IPS-NIHi7 (cell line): ENCODE results near the gene GAS7.
"Not testable (repeated sequence)": the region's sequence is repeated elsewhere in the genome, so short reads cannot be mapped to it uniquely, and the experiment has no call there.

ENCODE experiments used
- DNase-seq: peaks from one replicate; pipeline ENCODE4 v3.0.0; 2012; ENCODE audit warnings: mixed read lengths; ENCODE audit errors: extremely low spot score

Gene GAS7

DNA sequence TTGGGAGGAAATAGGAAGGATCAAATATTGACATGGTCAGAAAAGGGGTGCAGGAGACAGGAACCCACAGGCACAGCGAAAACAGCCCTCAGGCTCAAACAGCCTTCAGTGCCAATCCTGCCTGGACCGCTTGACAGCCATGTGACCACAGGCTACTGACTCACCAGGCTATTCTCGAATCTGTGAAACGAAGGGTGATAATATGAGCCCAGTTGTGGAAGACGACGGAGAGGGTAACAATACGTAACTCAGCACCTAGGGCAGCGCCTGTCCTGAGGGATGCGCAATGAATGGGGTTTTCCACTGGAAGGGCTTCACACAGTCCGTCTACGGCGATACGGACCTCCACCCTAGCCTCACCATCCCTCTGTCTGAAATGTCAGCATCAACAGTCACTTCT lies 176.0 kb downstream of the GAS7 start:
- DNase-seq: no peak

DNA sequence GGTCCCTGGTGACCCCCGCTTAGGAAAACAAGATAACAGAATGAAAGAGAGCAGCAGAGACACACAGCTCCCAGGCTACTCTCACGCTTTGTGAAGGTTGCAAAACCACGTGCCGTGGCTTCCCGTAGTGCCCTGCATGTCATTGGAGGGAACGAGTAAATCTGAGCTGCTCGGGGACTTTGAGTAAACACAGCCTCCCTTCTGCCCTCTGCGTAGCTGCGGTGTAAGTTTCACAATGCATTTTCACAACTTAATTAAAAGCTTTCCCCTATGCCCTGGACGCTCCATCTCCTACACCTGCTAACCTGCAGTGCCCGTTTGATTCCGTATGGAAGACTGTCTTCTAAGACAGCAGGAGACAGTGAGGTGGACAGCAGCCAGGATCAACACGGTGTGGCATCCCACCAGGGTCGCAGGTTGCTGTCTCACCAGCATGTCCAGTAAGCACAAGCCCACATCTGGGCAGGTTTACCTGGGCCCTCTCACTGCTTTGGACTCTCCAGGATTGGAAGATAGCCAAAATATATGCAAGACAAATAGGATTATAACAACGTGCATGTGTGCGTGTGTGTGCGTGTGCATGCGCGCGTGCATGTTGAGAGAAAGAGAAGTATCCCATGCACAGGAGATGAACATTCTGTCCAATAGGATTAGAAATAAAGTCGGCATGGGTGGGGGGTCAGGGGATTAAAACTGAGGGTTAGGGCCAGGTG lies 177.0 kb downstream of the GAS7 start:
- no peak for DNase-seq

DNA sequence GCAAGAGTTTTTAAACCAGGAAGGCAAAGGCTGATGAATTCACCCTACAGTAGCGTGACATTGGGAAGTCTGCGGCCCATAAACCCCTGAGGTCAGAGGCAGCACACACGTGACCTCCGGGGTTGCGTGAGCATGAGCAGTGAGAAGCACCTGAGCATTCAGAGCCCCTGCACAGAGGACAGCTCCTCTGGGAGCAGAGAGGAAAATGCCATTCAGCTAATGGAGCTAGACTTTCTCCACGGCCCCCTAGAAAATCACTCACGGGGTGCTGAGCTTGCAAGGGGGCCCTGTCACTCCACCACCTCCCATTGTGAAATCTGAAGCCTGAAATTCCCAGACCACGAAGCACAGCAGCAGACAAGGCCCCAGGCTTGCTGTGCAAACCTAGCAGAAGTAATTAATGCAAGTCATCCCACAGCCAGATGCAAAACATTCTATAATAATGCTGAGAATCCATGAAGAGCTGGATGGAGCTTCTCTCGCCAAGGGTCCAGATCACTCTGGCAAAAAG lies 178.4 kb downstream of the GAS7 start:
- no peak for DNase-seq

DNA sequence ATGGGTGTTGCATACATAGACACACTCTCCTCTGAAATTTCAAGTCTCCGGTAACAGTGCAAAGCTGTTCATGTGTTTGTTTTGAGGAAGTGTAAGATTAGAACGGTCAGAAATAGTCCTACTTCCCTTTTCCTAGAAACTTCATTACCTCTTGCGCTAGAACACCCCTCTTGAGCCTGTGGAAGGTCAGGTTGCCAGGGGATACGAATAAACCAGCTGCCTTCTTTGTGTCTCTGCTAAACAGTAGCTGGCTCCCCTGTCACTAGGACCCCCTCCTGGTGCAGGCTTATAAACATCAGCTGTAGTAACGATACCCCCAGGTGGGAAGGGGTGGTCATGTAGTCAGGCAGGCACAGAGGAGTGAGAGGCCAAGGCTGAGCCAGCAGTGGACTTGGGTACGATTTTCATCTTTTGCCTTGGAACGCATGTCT lies 179.9 kb downstream of the GAS7 start:
- DNase-seq: no peak

DNA sequence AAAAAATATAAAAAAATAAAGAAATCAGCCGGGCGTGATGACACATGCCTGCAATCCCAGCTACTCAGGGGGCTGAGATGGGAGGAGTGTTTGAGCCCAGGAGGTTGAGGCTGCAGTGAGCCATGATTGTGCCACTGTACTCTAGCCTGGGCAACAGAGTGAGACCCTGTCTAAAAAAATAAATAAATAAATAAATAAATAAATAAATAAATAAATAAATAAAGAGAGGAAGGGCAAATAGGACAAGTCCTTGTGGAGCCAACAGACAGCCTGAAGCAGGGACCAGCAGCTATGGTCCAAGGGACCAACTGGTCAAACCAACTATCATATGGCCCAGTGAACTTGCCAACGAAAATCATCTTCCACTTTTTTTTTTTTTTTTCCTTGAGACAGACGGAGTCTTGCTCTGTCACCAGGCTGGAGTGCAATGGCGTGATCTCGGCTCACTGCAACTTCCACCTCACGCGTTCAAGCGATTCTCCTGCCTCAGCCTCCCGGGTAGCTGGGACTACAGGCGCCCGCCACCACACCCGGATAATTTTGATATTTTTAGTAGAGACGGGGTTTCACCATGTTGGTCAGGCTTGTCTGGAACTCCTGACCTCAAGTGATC lies 181.3 kb downstream of the GAS7 start:
- DNase-seq: not testable (repeated sequence)

DNA sequence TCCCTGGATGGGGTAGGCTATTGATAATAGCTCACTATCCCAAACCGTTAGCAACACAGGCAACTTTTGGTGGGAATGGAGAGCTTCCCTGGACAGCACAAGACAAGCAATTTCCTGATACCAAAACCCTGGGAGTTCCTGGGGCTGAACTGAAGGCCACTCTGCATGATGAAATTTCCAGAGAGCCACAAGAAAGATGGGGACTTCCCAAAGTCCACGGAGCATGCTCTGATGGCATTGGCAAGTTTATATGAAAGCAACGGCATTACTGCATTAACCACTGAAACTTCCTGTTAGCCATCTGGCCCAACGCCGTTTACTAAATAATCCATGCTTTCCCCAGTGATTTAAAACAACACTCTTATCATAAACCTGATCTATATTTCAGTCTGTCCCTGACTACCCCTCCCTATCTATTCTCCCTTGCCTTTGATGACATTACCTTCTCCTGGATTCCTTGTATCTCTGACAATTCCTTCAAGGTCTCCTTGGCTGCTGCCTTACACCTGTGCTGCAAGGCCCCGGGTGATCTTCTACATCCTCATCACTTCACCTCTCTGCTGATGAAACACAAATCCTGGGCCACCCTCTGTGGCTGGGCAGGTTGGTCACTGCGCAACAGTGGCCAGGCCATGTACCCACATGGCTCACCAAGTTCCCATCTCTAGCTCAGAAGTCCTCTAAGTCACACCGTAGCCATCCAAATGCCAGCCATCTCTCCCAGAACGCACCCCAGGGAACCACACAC lies 184.9 kb downstream of the GAS7 start:
- DNase-seq: no peak

DNA sequence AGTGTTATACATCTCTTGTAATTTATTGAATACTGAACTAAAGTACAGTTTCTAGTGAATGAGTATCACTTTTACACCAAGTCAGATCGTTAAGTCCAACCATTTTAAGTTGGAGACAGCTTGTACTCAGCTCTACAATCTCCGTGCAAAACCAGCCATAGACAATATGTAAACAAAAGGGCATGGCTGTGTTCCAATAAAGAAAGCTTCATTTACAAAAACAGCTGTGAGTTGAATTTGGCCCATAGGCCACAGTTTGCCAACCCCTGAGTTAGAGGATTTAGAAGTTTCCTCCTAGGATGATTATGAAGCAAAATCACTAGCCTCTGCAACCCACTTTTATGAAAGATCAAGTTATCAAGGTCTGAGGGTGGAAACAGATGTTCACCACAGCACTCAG lies 187.7 kb downstream of the GAS7 start:
- no peak for DNase-seq

DNA sequence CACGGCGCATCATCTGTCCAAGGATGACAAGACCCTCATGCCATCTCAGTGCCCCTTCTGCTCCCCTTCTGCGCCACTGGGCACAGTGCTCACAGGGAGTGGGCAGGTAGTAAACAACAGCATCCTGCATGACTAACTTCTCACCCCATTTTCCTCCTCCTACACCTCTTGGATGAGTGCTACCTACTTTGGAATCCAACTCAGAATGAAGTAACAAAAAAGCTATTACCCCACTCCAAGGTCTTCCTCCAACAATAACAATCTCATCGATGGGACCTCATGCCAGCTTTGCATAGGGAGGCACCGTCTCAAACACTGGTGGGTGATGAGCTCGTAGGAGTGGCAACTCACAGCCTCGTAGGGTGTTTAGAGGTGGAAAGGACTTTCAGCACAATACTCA lies 194.7 kb downstream of the GAS7 start:
- no peak for DNase-seq

DNA sequence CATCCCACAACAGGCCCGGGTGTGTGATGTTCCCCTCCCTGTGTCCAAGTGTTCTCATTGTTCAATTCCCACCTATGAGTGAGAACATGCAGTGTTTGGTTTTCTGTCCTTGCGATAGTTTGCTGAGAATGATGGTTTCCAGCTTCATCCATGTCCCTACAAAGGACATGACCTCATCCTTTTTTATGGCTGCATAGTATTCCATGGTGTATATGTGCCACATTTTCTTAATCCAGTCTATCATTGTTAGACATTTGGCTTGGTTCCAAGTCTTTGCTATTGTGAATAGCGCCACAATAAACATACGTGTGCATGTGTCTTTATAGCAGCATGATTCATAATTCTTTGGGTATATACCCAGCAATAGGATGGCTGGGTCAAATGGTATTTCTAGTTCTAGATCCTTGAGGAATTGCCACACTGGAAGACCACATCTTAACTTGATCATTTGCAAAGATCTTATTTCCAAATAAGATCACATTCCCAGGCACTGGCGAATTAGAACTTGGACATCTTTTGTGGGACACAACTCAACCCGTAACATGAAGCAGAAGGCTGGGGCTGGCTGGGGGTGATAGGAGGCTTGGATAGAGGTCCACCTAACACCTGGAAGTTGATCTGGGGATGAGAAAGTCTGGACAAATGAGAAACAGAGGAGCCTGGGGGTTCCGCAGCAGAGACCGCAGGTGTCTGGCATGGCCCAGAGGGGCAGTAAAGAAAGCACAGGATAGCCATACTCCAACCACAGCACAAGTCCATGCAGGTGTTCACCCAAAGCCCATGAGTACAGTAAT lies 195.6 kb downstream of the GAS7 start:
- DNase-seq: not testable (repeated sequence)

DNA sequence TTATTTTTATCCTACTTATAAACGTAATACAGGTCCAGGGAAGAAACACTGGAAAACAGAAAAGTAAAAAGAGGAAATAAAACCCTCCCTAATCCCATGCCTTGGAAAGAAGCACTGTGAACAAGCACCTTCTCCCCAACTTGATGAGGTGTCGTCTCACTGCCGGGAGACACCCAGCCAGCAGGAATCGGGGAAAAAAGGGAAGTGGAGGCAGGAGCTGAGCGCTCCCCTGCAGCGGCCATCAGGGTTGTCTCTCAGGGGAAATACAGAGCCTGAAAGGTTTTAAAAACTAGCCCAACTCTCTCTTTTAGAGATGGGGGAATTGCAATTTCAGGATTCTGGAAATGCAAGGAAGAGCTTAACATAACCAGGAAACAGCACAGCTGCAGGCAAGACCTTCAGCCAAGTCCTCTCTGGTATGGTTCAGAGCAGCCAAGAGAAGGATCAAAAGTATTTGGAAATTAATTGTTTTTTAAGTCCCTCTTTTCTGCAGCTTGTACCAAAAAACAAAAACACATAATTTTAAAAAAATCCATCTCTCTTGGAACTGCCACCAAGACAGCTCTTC lies 197.0 kb downstream of the GAS7 start:
- no peak for DNase-seq

DNA sequence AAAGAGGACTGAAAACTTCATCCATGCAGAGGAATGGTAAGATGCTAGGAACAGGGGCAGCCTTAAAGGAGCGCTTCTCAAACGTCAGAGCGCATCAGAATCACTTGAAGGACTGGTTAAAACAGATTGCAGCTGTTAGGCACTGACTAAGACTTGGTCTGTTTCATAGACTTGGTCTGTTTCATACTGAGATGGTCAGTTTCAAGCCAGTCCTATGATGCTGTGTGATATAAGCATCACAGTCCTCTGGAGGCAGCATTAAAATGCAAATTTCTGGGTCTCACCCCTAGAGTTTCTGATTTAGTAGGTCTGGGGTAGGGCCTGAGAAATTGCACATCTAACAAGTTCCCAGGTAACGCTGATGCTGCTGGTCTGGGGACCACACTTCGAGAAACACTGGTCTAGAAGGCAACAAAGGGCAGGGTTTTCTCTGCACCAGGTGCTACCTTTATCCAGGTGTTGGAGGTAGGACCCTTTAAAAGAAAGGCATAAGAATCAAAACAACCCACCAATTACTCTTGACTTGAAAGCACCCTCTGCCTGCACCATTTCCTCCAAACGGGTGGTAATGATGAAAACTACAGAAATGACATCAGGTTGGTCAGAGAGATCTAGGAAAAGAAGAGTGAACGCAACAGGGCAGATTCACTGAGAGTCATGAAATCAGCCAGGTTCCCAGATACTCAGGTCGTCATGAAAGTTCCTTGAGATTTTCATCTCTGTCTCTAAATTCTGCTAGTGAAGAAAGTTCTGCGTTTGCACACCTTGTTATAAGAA lies 198.3 kb downstream of the GAS7 start:
- no peak for DNase-seq

DNA sequence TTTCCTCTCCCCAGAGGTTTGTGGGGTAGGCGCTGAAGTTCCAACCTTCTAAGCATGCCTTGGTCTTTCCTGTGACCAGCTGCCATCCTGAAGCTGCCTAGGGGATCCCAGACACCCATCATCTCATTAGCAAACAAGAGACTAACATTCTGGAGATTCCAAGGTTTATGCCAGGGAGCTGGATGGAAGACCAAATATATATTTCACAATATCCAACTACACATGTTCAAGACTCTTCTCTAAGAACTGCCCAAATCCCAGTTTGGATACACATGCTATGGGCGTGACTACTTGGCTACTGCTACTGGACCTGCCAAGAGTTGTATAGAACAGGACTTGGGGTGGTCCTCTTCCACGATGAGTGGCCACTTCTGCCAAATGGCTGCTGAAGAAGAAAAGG lies 200.3 kb downstream of the GAS7 start:
- DNase-seq: no peak

DNA sequence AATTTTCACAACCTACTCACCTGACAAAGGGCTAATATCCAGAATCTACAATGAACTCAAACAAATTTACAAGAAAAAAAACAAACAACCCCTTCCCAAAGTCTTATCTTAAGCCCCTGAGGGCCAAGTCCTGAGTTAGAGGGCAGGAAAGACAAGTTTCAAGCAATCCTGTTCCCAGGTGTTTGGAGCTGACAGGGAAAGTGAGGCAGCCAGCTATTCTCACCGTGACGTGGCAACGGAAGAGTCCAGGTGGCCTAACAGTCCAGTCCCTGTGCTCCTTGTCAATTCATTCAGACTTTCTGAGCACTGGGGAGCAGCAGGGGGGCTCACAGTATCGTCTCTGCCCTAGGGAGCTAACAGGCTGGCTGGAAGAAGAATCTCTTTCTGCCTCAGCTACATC lies 203.6 kb downstream of the GAS7 start:
- DNase-seq: no peak

DNA sequence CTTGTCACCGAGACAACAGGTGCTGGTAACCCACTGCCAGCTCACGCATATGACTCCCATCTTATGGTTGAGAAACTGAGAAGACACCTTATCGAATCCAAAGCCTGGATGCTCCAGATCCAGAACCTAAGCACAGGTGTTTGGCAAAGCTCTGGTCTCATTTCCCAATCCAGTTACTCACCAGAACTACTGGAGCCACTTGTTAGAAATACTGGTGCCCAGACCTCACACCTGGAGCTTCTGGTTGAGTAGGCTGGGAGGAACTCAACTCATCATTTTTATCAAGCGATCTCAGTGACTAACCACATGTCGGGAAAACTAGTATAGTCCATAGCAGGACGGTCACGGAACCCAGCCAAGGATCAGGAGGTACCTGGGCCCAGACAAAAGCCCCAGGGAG lies 206.6 kb downstream of the GAS7 start:
- no peak for DNase-seq

DNA sequence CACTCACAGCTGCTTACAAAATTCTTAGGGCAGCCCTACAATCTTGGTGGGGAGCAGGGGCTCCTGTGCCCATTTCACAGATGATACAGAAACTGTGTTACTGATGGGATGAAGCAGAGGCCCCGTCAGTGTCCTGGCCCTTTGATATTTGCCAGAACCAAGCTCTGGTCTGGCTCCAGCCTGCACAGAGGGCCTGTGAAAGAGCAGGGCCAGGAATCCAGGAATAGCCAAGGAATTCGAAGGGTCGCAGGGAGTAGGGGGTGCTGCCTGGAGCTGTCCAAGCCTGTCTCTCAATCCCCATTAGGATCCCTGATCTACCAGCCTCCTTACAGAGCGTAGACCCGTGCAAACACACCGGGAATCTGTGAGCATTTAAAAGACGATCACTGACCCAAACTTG lies 207.1 kb downstream of the GAS7 start:
- DNase-seq: no peak

DNA sequence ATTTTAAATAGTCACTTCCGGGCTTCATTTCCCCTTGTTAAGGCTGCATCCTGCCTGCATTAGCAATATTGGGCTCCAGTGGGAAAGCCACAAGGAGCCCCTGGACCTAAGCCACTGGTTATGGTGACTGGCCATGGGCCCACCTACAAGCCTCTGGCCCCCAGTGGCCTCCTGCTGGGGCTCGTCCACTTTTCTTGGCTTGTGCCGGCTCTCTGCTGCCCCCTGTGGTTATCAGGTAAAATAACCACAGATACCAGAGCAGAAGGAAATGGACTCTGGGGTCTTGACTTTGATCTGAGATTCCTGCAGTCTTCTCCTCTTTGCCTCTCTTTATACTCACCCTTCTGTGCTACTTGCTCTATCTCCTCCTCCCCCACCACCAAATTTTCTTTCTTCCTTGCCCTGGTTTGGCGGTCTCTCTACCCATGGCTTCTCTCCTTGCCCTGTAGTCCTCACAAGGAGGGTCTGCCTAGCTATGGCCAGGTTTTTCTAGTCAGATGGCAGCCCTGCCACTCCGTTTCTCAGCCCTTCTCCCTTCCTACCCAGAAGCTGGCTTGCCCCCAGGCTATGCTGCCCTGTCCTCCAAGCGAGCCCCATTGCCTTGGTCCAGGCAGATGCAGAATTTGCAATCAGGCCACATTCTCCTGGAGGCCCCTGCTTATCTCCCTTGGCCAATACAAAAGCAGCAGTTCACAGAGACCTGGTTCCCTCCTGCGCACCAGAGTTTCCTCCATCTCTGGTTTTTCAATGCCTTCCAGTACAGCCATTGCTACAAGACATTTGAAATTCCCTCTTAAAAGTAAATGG lies 210.4 kb downstream of the GAS7 start:
- peak; percentile 84 for DNase-seq

DNA sequence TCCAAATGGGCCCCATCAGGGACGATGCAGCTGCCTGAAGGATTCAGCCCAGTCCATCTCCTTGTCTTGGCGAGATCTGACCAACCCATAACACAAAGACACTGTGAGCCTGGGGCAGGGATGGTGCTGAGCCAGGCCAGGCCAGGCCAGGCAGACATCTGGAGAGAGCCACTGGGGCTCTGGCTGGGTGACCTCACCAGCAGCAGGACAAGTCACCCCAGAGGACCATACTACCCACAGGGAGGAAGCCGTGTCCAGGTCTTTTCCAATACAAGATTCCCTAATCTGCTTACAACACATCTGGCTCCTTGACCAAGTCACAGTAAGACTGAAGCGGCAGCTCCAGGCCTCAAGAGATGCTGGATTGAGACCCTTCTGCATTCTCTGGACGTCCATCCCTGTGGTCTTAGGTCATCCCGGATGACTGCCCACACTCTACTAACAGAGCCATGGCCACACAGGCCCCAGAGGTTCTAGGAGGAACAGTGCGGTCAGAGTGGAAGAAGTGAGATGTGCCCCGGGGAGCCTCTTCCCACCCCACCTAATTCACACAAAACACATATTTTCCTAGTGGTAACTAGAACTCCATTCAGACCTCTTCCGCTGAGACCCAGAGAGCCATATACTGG lies 211.5 kb downstream of the GAS7 start:
- DNase-seq: no peak

DNA sequence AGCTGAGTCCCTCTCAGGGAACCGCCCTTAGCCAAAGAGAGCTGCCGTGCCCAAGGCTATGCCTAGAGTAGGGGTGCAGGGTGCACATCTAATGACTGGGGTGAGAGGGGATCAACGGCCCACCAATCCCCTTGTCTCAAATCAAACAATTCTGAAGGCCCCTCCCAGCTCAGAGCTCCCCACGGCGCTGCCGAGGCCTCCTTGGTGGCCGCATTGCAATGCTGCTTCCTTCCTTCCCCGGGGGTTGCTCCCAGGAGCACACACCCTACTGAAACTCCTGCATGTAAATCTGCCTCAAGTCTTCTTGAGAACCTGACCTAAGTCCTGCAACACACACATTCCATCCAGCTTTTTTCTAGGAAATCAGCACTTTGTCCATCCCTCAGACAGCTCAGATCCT lies 212.8 kb downstream of the GAS7 start:
- no peak for DNase-seq

DNA sequence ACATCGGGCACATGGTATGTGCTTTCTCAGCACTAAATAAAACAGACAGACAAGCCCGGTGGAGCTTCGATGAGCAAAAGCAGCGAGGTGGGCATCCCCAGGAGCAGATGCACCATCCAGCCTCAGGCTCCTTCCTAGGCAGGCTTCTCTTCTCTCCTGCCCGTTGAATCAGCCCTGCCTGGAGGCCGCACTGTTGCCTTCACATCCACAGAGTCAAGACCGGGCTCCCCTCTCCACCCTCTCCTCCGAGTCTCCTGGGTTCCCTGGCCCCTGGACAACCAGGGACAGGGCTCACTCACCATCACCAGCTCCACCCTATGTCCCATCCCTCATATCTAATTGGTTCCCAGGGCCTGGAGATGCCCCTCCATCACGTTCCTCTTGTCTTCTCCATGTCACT lies 213.6 kb downstream of the GAS7 start:
- no peak for DNase-seq

DNA sequence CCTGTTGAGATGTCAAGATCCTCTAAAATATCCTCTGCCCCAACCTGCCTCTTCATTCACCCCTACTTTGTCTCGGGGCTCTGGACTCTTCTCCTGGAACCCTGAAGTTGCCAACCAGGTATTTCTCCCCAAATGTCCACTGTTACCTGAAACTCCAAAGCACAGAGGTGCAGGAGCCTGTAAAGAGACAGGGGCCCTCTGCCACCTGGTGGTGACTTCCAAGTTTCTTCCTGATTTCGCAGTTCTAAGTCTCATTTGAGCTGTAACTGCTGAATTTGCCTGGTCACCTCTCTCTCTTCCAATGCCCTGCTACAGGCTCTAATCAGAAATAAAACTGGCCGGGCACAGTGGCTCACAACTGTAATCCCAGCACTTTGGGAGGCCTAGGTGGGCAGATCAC lies 216.2 kb downstream of the GAS7 start:
- peak; percentile 79 for DNase-seq
